ENCODE data around the gene TMEM158. TPM values are rescaled to one million over a fixed set of nuclear protein-coding genes. Genes with fewer than 3 reads are reported as not detected.

TMEM158 gene
- total RNA-seq, 1 donor from 2014 or later: 2.7 TPM

GRCh38 chr3:45219694-45220093 lies 6.4 kb downstream of the TMEM158 start:
- H3K4me3 Mint-ChIP-seq: no peak overlapping the region
- H3K36me3 ChIP-seq: no peaks in the 10 kb centered on the region
- H3K27me3 Mint-ChIP-seq (ENCODE audit: insufficient read depth, low read depth): peaks cover 18% of the 10 kb centered on the region

GRCh38 chr3:45218578-45219390 lies 7.3 kb downstream of the TMEM158 start:
- H3K4me1 Mint-ChIP-seq: peaks cover 30% of the 10 kb centered on the region
- H3K79me2 ChIP-seq (ENCODE audit: low read depth): no peaks in the 10 kb centered on the region
- H3K4me3 ChIP-seq: no peak overlapping the region
- peaks cover 7% of the 10 kb centered on the region for H3K27me3 ChIP-seq
- no peak for TF ChIP-seq CTCF (IDR thresholded peaks at IDR 0.05)
- TF ChIP-seq EZH2phosphoT487 (IDR thresholded peaks at IDR 0.05): no peak
- TF ChIP-seq EZH2 (IDR thresholded peaks at IDR 0.05): no peak
- no peak overlapping the region for H3K9ac ChIP-seq
- H3K36me3 ChIP-seq: no peaks in the 10 kb centered on the region
- no peak overlapping the region for H3K4me3 Mint-ChIP-seq
- H3K4me2 ChIP-seq: no peak overlapping the region
- H3K27me3 Mint-ChIP-seq (ENCODE audit: insufficient read depth, low read depth): peaks cover 13% of the 10 kb centered on the region
- no peaks in the 10 kb centered on the region for H3F3A ChIP-seq (ENCODE audit: low read depth)
- no peak overlapping the region for H2AFZ ChIP-seq (replicated peaks)
- H3K36me3 Mint-ChIP-seq: no peaks in the 10 kb centered on the region
- no peak overlapping the region for H3K27ac ChIP-seq
- no peaks in the 10 kb centered on the region for H3K9me3 ChIP-seq (ENCODE audit: low read depth)
- no peaks in the 10 kb centered on the region for H3K9me3 Mint-ChIP-seq
- H3K4me1 ChIP-seq: no peaks in the 10 kb centered on the region
- DNase-seq (ENCODE audit: low spot score): no peak
- H3K27ac Mint-ChIP-seq: peak overlapping the region; percentile 19
- H4K20me1 ChIP-seq (ENCODE audit: low read depth): no peaks in the 10 kb centered on the region

More at GRCh38 chr3:45219694-45220093, 6.4 kb downstream of the TMEM158 start:
- H2AFZ ChIP-seq (replicated peaks): no peak overlapping the region
- no peak overlapping the region for H3K4me3 ChIP-seq
- H3K27me3 ChIP-seq: peaks cover 16% of the 10 kb centered on the region
- no peaks in the 10 kb centered on the region for H3F3A ChIP-seq (ENCODE audit: low read depth)
- no peaks in the 10 kb centered on the region for H3K9me3 Mint-ChIP-seq
- no peaks in the 10 kb centered on the region for H4K20me1 ChIP-seq (ENCODE audit: low read depth)
- no peak overlapping the region for H3K9ac ChIP-seq
- H3K27ac ChIP-seq: no peak overlapping the region
- no peak overlapping the region for H3K4me2 ChIP-seq
- H3K4me1 Mint-ChIP-seq: peaks cover 38% of the 10 kb centered on the region
- peaks cover 5% of the 10 kb centered on the region for H3K79me2 ChIP-seq (ENCODE audit: low read depth)
- no peak for DNase-seq (ENCODE audit: low spot score)
- no peaks in the 10 kb centered on the region for H3K36me3 Mint-ChIP-seq
- no peak for TF ChIP-seq CTCF (IDR thresholded peaks at IDR 0.05)
- no peaks in the 10 kb centered on the region for H3K9me3 ChIP-seq (ENCODE audit: low read depth)
- H3K27ac Mint-ChIP-seq: no peak overlapping the region
- H3K4me1 ChIP-seq: peaks cover 7% of the 10 kb centered on the region

- H3K79me2 ChIP-seq (ENCODE audit: low read depth): no peaks in the 10 kb centered on the region
- H3K4me3 ChIP-seq: no peak overlapping the region
- H3K9ac ChIP-seq: no peak overlapping the region
- Mint-ChIP-seq H3K27ac (no peak overlapping the region), H3K9me3 (no peaks in the 10 kb centered on the region), H3K4me1 (peaks cover 19% of the 10 kb centered on the region), H3K36me3 (no peaks in the 10 kb centered on the region), H3K27me3 (ENCODE audit: insufficient read depth, low read depth) (peaks cover 10% of the 10 kb centered on the region), H3K4me3 (no peak overlapping the region)
- no peak overlapping the region for H3K27ac ChIP-seq
- H3K4me1 ChIP-seq: no peaks in the 10 kb centered on the region
- no peak overlapping the region for H3K4me2 ChIP-seq
- no peak for DNase-seq (ENCODE audit: low spot score)
- H3K9me3 ChIP-seq (ENCODE audit: low read depth): no peaks in the 10 kb centered on the region
- TF ChIP-seq EZH2phosphoT487 (IDR thresholded peaks at IDR 0.05) (no peak), EZH2 (IDR thresholded peaks at IDR 0.05) (no peak), CTCF (IDR thresholded peaks at IDR 0.05) (no peak)
- H2AFZ ChIP-seq (replicated peaks): peak overlapping the region; percentile 68
- no peaks in the 10 kb centered on the region for H3K27me3 ChIP-seq
- no peaks in the 10 kb centered on the region for H4K20me1 ChIP-seq (ENCODE audit: low read depth)
- H3K36me3 ChIP-seq: no peaks in the 10 kb centered on the region
- H3F3A ChIP-seq (ENCODE audit: low read depth): no peaks in the 10 kb centered on the region
Observed at GRCh38 chr3:45216021-45216609, 10.0 kb downstream of the TMEM158 start.
